ENCODE data around the gene SCAI. TPM values are rescaled to one million over a fixed set of nuclear protein-coding genes. Genes with fewer than 3 reads are reported as not detected.
A peak's percentile ranks its signal among the peaks of the same experiment; 100 is the strongest.

The SCAI gene
- total and polyA plus RNA-seq, 2 of the 4 experiments (the other 2 are of a cell fraction) = 3.6 to 14.5 TPM

GRCh38 chr9:125189011-125189360 lies 45.7 kb upstream of the SCAI start:
- peak overlapping the region; percentile 98 for H3K4me2 ChIP-seq (ENCODE audit: low read depth, low read length)
- peak overlapping the region; percentile 35 for H2AK9ac ChIP-seq (replicated peaks; ENCODE audit: low read depth, low read length, poor library complexity)
- H2BK5ac ChIP-seq (ENCODE audit: low read depth, low read length, poor library complexity, severe bottlenecking) = no peak overlapping the region
- WGBS, 2 experiments (ENCODE audit: extremely low coverage in 2 of 2, insufficient read length in 1 of 2) = 0% methylated on average over 6 of the region's 26 CpGs; no CpG with 5 or more reads in 1 of the 2 experiments
- no peak for DNase-seq
- TSS peak; percentile 62 for BruUV-seq (replicated peaks)
- H2BK20ac ChIP-seq (ENCODE audit: low read depth, low read length) = no peak overlapping the region
- peak overlapping the region; percentile 89 for H3K9ac ChIP-seq (ENCODE audit: low read depth, low read length)
- H4K5ac ChIP-seq (ENCODE audit: low read depth, low read length) = no peak overlapping the region
- peak overlapping the region; percentile 75 for H3K4ac ChIP-seq (ENCODE audit: low read depth, low read length)
- H3K79me1 ChIP-seq (ENCODE audit: low read depth in 1 of 2, low read length in 2 of 2) = peaks cover 6 to 42% of the 10 kb centered on the region in 2 experiments; a peak in 3 of 4 replicates
- 0 out of 2 replicates have a peak overlapping the region, but pooled peaks have one; percentile 9 for H3K14ac ChIP-seq (replicated peaks; ENCODE audit: low read depth, low read length)
- intact Hi-C loops (cut with micrococcal nuclease) (no loop called here), dilution Hi-C loops (cut with HindIII; ENCODE audit: low sequenced_read_pairs, unreplicated experiment) (no loop called here), in situ Hi-C loops (cut with MboI; ENCODE audit: low sequenced_read_pairs) (no loop called here)
- no peak overlapping the region for H2BK120ac ChIP-seq (ENCODE audit: low read depth, low read length)
- ATAC-seq (ENCODE audit: low read depth) = no peak; the same call in 1 of the 2 replicates
- no peaks in the 10 kb centered on the region for H3K36me3 ChIP-seq (ENCODE audit: control insufficient read depth, insufficient read depth, low read length)
- peak overlapping the region; percentile 59 to 91; a peak in 2 of 4 replicates for H4K8ac ChIP-seq (ENCODE audit: low read depth in 2 of 2, low read length in 2 of 2)
- H3K27me3 ChIP-seq (ENCODE audit: control insufficient read depth, insufficient read depth, low read length) = no peaks in the 10 kb centered on the region
- H3K9me3 ChIP-seq (ENCODE audit: control insufficient read depth, insufficient read depth, low read length) = no peaks in the 10 kb centered on the region
- no peak overlapping the region for H3K18ac ChIP-seq (ENCODE audit: low read depth, low read length)
- H3K23ac ChIP-seq (ENCODE audit: low read depth, low read length) = peak overlapping the region; percentile 64
- H2BK15ac ChIP-seq (ENCODE audit: low read depth, low read length) = no peak overlapping the region
- peak overlapping the region; percentile 49; the same call in 1 of the 2 replicates for H3K56ac ChIP-seq (ENCODE audit: extremely low read depth, insufficient read depth, low read length)
- no peaks in the 10 kb centered on the region; the same call in 1 of the 2 replicates for H3K9me1 ChIP-seq (ENCODE audit: insufficient read depth, low read length)
- H3K27ac ChIP-seq (ENCODE audit: insufficient read depth, low read length) = peak overlapping the region; percentile 77
- 0 out of 2 replicates have a peak, but pooled peaks have one; percentile 14 for TF ChIP-seq MAZ (IDR thresholded peaks at IDR 0.05; ENCODE audit: borderline replicate concordance, low read depth, low read length)
- 0 out of 2 replicates have a peak, but pooled peaks have one; percentile 77 for TF ChIP-seq CHD1 (IDR thresholded peaks at IDR 0.05; ENCODE audit: low read depth, low read length)
- no peak for TF ChIP-seq CTCF (conservative IDR thresholded peaks at IDR 0.05; ENCODE audit: low read depth, low read length)
- CTCF ChIA-PET = no interaction called here
- H3K4me1 ChIP-seq (ENCODE audit: control insufficient read depth, insufficient read depth, low read length) = peaks cover 4% of the 10 kb centered on the region; the same call in 1 of the 2 replicates
- peaks cover 32% of the 10 kb centered on the region for H4K20me1 ChIP-seq (ENCODE audit: insufficient read depth, low read length)
- POLR2A ChIA-PET (ENCODE audit: unreplicated experiment) = no interaction called here
- peak overlapping the region; percentile 83 for H2AK5ac ChIP-seq (ENCODE audit: low read depth, low read length)
- peak overlapping the region; percentile 88 for H2AFZ ChIP-seq (replicated peaks; ENCODE audit: low read length, poor library complexity)
- H3K4me3 ChIP-seq (ENCODE audit: insufficient read depth, low read depth, low read length) = peak overlapping the region; percentile 63
- H4K91ac ChIP-seq (ENCODE audit: insufficient read depth, low read depth, low read length) = no peak overlapping the region
